ENCODE data around the gene EVI2B. TPM values are rescaled to one million over a fixed set of nuclear protein-coding genes. Genes with fewer than 3 reads are reported as not detected.
A peak's percentile ranks its signal among the peaks of the same experiment; 100 is the strongest.
"Not testable (repeated sequence)": the region's sequence is repeated elsewhere in the genome, so short reads cannot be mapped to it uniquely, and the experiment has no call there.

The EVI2B gene
- total and polyA plus RNA-seq, 12 donors, result 0.67 to 16.7 (median 7.6) TPM

DNA sequence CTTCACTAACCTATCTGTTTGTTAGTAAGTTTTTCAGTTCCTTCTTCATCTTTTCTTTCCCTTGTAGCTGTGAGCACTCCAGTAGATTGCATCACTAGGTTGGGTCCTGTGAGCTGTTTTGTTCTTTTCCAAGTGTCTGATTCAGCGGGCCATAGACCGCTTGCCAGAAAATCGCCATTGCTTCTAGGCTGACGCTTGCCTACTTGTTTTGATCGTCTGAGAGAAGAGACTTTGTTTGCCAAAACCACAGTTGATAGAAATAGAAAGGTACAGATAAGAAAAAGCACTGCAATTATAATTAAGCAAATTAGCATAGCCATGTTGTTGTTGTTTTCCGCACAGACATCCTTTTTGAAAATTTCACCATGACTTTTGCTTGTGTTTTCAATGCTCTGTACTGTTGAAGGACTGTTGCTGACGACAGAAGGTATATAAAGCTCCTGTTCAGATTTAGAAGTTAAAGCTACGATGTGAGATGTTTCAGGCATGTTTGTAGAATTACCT lies 4.5 kb upstream of the EVI2B start:
- Histone ChIP-seq H3K27ac (peak overlapping the region; percentile 5 to 77 (median 46)), H3K27me3 (no peaks in the 10 kb centered on the region), H3K36me3 (replicated peaks in 1 of 2) (no peaks in the 10 kb centered on the region), H3K4me1 (replicated peaks in 1 of 2) (peaks cover 5 to 23% of the 10 kb centered on the region in 2 donors), H3K4me3 (peak overlapping the region in 1 of 4 donors; percentile 23), H3K9me3 (replicated peaks in 1 of 3) (no peaks in the 10 kb centered on the region)
- DNase-seq, result peak; percentile 38 to 79 (median 74)
- 57 to 65% (median 63%) methylated on average over 8 of the region's 8 CpGs for WGBS, 4 donors
- intact Hi-C loops (cut with DNase I), result no loop called here
- TF ChIP-seq POLR2A (IDR thresholded peaks at IDR 0.05), result no peak
- TF ChIP-seq CTCF (IDR thresholded peaks at IDR 0.05), result no peak

- Histone ChIP-seq H3K9me3 (replicated peaks in 1 of 3) (no peaks in the 10 kb centered on the region), H3K27me3 (no peaks in the 10 kb centered on the region), H3K4me1 (replicated peaks in 1 of 2) (peaks cover 5 to 23% of the 10 kb centered on the region in 2 donors), H3K36me3 (replicated peaks in 1 of 2) (no peaks in the 10 kb centered on the region), H3K27ac (peak overlapping the region in 2 of 5 donors; percentile 38 to 57), H3K4me3 (no peak overlapping the region)
- intact Hi-C loops (cut with DNase I), result no loop called here
- WGBS, 4 donors, result 69 to 86% (median 78%) methylated on average over 3 of the region's 3 CpGs
- TF ChIP-seq POLR2A (IDR thresholded peaks at IDR 0.05) (no peak), CTCF (IDR thresholded peaks at IDR 0.05) (no peak)
- no peak for DNase-seq
Measured at GRCh38 chr17:31314782-31315100, 887 bp upstream of the EVI2B start.

DNA sequence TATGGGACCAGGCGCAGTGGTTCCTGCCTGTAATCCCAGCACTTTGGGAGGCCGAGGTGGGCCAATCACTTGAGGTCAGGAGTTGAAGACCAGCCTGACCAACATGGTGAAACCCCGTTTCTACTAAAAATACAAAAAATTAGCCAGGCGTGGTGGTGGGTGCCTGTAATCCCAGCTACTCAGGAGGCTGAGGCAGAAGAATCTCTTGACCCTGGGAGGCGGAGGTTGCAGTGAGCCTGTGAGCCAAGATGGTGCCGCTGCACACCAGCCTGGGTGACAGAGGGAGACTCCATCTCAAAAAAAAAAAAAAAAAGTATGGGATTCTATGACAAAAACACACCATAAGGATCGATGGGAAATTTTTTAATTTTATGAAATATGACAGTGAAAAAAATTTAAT lies 1.6 kb downstream of the EVI2B start:
- H3K27me3 ChIP-seq; DNase-seq; intact Hi-C loops (cut with DNase I); H3K36me3 ChIP-seq (replicated peaks in 1 of 2); H3K9me3 ChIP-seq (replicated peaks in 1 of 3): not testable (repeated sequence)
- Histone ChIP-seq H3K4me1 (replicated peaks in 1 of 2) (peaks cover 0 to 14% of the 10 kb centered on the region in 2 donors), H3K27ac (peak overlapping the region in 2 of 5 donors; percentile 33 to 38), H3K4me3 (peak overlapping the region in 1 of 4 donors; percentile 29)
- 63 to 90% (median 70%) methylated on average over 6 to 7 of the region's 7 CpGs for WGBS, 4 donors

- Histone ChIP-seq H3K36me3 (replicated peaks in 1 of 2) (no peaks in the 10 kb centered on the region), H3K27ac (peak overlapping the region in 1 of 5 donors; percentile 38), H3K27me3 (no peaks in the 10 kb centered on the region), H3K9me3 (replicated peaks in 1 of 3) (no peaks in the 10 kb centered on the region), H3K4me3 (peak overlapping the region in 1 of 4 donors; percentile 25), H3K4me1 (replicated peaks in 1 of 2) (peaks cover 0 to 10% of the 10 kb centered on the region in 2 donors)
- DNase-seq, result no peak
- TF ChIP-seq CTCF (IDR thresholded peaks at IDR 0.05) (no peak), POLR2A (IDR thresholded peaks at IDR 0.05) (no peak)
- 72 to 84% (median 78%) methylated on average over 3 of the region's 3 CpGs for WGBS, 4 donors
- intact Hi-C loops (cut with DNase I), result no loop called here
Measured at GRCh38 chr17:31311526-31311925, 2.3 kb downstream of the EVI2B start.

- Histone ChIP-seq H3K9me3 (replicated peaks in 1 of 3) (no peaks in the 10 kb centered on the region), H3K27me3 (no peaks in the 10 kb centered on the region), H3K27ac (peak overlapping the region in 1 of 5 donors; percentile 38), H3K36me3 (replicated peaks in 1 of 2) (no peaks in the 10 kb centered on the region), H3K4me3 (peak overlapping the region in 1 of 4 donors; percentile 25), H3K4me1 (replicated peaks in 1 of 2) (peaks cover 0 to 3% of the 10 kb centered on the region in 2 donors)
- 72 to 82% (median 79%) methylated on average over 7 of the region's 7 CpGs for WGBS, 4 donors
- DNase-seq, result no peak
- TF ChIP-seq CTCF (IDR thresholded peaks at IDR 0.05), result no peak
- no peak for TF ChIP-seq POLR2A (IDR thresholded peaks at IDR 0.05)
- intact Hi-C loops (cut with DNase I), result no loop called here
Measured at GRCh38 chr17:31310886-31311285, 3.0 kb downstream of the EVI2B start.
